Endodermal cell (in vitro differentiated cells): ENCODE results near the gene IL20RB. TPM values are rescaled to one million over a fixed set of nuclear protein-coding genes. Genes with fewer than 3 reads are reported as not detected.

ENCODE experiments used
- DNase-seq: peaks from one replicate; pipeline ENCODE4 v3.0.0-alpha.2; 2017
- H3K27ac ChIP-seq: 2 replicates; pipeline ENCODE4 v1.5.1; 2013; ENCODE audit warnings: mild to moderate bottlenecking, low read depth, low read length, moderate library complexity
- H3K27me3 ChIP-seq: 2 replicates; pipeline ENCODE4 v1.6.1; 2013; ENCODE audit warnings: mild to moderate bottlenecking, low read length, moderate library complexity; ENCODE audit not compliant: insufficient read depth, control insufficient read depth, poor library complexity, severe bottlenecking
- H3K36me3 ChIP-seq: 2 replicates; pipeline ENCODE4 v1.7.0; 2013; ENCODE audit warnings: mild to moderate bottlenecking, low read length, moderate library complexity; ENCODE audit not compliant: control insufficient read depth, insufficient read depth
- H3K4me1 ChIP-seq: one replicate; pipeline ENCODE4 v1.7.0; 2013; ENCODE audit warnings: low read length; ENCODE audit not compliant: control insufficient read depth, insufficient read depth
- H3K4me3 ChIP-seq: 2 replicates; pipeline ENCODE4 v1.5.1; 2013; ENCODE audit warnings: mild to moderate bottlenecking, low read length, moderate library complexity
- H3K9ac ChIP-seq: 2 replicates; pipeline ENCODE4 v1.6.1; 2013; ENCODE audit warnings: mild to moderate bottlenecking, low read length, moderate library complexity; ENCODE audit not compliant: poor library complexity, severe bottlenecking; ENCODE audit errors: extremely low read depth
- H3K9me3 ChIP-seq: 2 replicates; pipeline ENCODE4 v1.6.1; 2013; ENCODE audit warnings: mild to moderate bottlenecking, low read length, moderate library complexity; ENCODE audit not compliant: control insufficient read depth
- H3K27ac Mint-ChIP-seq: 2 replicates; pipeline ENCODE4 v1.8.0; 2020; ENCODE audit warnings: mixed read lengths
- H3K27me3 Mint-ChIP-seq: 2 replicates; pipeline ENCODE4 v1.8.0; 2021; ENCODE audit warnings: mild to moderate bottlenecking, mixed read lengths; ENCODE audit not compliant: insufficient read depth
- H3K36me3 Mint-ChIP-seq: 2 replicates; pipeline ENCODE4 v1.8.0; 2020; ENCODE audit warnings: low read depth, mixed read lengths
- H3K4me1 Mint-ChIP-seq: 2 replicates; pipeline ENCODE4 v1.8.0; 2020; ENCODE audit warnings: mixed read lengths
- H3K4me3 Mint-ChIP-seq: 2 replicates; pipeline ENCODE4 v1.8.0; 2020; ENCODE audit warnings: mild to moderate bottlenecking, moderate library complexity, mixed read lengths
- H3K9me3 Mint-ChIP-seq: 2 replicates; pipeline ENCODE4 v1.8.0; 2020; ENCODE audit warnings: mild to moderate bottlenecking, mixed read lengths
- WGBS, 2 experiments: methylation state at CpG; one replicate each; pipeline versions ENCODE4 v1.1.5 to v1.1.7; 2013; ENCODE audit warnings: missing lambda C conversion rate in 2 of 2, mixed read lengths in 1 of 2; ENCODE audit not compliant: insufficient coverage in 1 of 2, insufficient read length in 1 of 2; 5-methylcytosine and 5-hydroxymethylcytosine counted together
- total RNA-seq, 2 donors: library from RNA; stranded (reverse); fragmentation: NEBNext Ultra II Directional in 1 of 2; extraction: Animal tissue kit (Norgen Biotek cat#: 25700) in 1 of 2; gene quantifications; 2 replicates in 1 of 2; 3 replicates in 1 of 2; pipeline ENCODE4 v1.2.1, GENCODE V29; 2021
- TF ChIP-seq, protein P1 (sequence below): fragments of 200-600 bp; sonication (generic); conservative IDR thresholded peaks from 2 replicates; pipeline ENCODE4 v1.5.0; 2021; ENCODE audit warnings: antibody characterized with exemption, mild to moderate bottlenecking

The IL20RB gene
- total RNA-seq, 2 donors from 2014 or later = 1.7 to 2.1 TPM

DNA sequence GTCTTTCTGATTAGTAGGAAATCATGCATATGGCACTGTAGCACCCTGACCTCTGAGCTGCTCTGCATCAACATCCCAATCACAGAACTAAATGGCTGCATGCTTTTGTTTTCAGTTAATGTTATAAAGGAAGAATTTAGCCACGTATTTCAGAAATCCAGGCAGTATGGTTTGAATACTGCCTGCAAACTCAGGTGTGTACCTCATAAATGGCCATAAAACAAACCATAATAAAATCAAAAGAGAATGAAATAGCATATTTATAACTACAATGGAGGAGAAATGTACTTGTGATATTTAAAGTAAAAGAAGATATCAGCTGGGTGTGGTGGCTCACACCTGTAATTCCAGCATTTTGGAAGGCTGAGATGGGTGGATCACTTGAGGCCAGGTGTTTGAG lies 94.5 kb downstream of the IL20RB start:
- no peaks in the 10 kb centered on the region for H3K36me3 Mint-ChIP-seq
- no peak overlapping the region for H3K27ac Mint-ChIP-seq
- Histone ChIP-seq H3K9me3 (no peaks in the 10 kb centered on the region), H3K9ac (no peak overlapping the region), H3K36me3 (no peaks in the 10 kb centered on the region), H3K27ac (no peak overlapping the region), H3K27me3 (no peaks in the 10 kb centered on the region), H3K4me3 (no peak overlapping the region), H3K4me1 (no peaks in the 10 kb centered on the region)
- H3K9me3 Mint-ChIP-seq = no peaks in the 10 kb centered on the region
- H3K27me3 Mint-ChIP-seq = no peaks in the 10 kb centered on the region
- DNase-seq = no peak
- 83% methylated on average over 1 of the region's 1 CpG; no CpG with 5 or more reads in 1 of the 2 experiments for WGBS, 2 experiments
- H3K4me3 Mint-ChIP-seq = no peak overlapping the region
- H3K4me1 Mint-ChIP-seq = peaks cover under 1% of the 10 kb centered on the region
- TF ChIP-seq, protein P1, sequence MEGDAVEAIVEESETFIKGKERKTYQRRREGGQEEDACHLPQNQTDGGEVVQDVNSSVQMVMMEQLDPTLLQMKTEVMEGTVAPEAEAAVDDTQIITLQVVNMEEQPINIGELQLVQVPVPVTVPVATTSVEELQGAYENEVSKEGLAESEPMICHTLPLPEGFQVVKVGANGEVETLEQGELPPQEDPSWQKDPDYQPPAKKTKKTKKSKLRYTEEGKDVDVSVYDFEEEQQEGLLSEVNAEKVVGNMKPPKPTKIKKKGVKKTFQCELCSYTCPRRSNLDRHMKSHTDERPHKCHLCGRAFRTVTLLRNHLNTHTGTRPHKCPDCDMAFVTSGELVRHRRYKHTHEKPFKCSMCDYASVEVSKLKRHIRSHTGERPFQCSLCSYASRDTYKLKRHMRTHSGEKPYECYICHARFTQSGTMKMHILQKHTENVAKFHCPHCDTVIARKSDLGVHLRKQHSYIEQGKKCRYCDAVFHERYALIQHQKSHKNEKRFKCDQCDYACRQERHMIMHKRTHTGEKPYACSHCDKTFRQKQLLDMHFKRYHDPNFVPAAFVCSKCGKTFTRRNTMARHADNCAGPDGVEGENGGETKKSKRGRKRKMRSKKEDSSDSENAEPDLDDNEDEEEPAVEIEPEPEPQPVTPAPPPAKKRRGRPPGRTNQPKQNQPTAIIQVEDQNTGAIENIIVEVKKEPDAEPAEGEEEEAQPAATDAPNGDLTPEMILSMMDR = no peak

Other genes with a start within 250 kb of the IL20RB start
- 10 to 100 TPM; 26.8 to 29.8 TPM for gene STAG1, start 205.6 kb upstream of the IL20RB start, total RNA-seq
- gene SLC35G2, start 138.9 kb upstream of the IL20RB start, total RNA-seq = 1 to 10 TPM in 1 of 2 donors, under 1 TPM in 1; 0.77 to 1.4 TPM
- gene NCK1, start 95.8 kb upstream of the IL20RB start, total RNA-seq = 10 to 100 TPM; 24.5 to 28.9 TPM